NCI-H748 treated with DMSO at 0.1 percent for 48 hours (cell line): ENCODE measurements around the gene HMGXB3.
"Not testable (repeated sequence)": the region's sequence is repeated elsewhere in the genome, so short reads cannot be mapped to it uniquely, and the experiment has no call there.

Experiments
- DNase-seq: peaks from one replicate; lab custom pipeline; 2025; lab: John Stamatoyannopoulos, UW

Gene HMGXB3

DNA sequence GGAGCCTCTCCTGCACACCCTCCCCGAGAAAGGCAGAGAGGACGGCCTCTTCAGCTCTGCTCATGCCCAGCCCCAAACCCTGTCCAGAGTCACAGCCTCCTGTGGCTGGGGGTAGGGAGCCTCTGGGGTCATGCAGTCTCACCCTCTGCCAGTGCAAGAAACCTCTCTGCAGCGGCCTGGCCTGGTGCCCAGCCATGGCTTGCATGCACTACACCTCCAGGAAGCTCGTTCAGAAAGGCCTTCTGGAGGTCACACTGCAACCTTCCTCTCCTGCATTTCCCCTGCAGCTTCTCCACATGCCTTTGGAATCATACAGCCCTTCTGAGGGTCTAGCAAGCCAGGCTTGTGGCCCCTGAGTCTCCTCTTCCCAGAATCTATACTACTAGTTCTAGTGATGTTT is 67.9 kb downstream of the HMGXB3 start:
- no peak for DNase-seq

DNA sequence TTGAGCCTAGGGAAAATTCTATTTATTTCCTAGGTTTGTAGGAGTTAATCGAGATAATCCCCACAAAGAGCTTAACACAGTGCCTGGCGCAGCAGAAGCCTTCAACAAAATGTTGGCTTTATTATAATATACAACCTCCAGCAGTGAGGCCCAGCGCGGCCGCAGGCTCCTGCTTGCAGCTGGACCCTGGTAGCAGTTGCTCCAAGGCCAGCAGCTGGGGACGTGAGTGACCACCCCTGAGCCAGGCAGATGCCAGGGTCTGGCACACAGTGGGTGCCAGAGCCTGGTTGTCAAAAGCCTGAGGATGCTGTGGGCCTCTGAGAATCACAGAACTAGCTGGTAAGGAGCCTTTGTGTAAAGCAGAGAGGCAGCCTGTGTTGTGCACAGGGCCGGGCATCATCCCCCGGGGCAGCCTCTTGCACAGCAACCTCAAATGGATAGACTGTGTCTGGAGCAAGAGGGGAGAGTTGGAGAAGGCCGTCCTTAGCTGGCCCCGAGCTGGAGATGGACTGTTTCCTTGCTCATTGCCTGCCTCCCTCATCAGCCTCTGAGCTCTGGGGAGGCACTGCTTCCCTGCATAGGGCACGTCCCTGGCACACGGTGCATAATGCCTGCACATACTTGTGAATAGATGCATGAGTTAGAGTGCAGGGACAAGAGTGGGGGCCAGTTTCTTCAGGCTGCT is 68.6 kb downstream of the HMGXB3 start:
- DNase-seq: no peak

DNA sequence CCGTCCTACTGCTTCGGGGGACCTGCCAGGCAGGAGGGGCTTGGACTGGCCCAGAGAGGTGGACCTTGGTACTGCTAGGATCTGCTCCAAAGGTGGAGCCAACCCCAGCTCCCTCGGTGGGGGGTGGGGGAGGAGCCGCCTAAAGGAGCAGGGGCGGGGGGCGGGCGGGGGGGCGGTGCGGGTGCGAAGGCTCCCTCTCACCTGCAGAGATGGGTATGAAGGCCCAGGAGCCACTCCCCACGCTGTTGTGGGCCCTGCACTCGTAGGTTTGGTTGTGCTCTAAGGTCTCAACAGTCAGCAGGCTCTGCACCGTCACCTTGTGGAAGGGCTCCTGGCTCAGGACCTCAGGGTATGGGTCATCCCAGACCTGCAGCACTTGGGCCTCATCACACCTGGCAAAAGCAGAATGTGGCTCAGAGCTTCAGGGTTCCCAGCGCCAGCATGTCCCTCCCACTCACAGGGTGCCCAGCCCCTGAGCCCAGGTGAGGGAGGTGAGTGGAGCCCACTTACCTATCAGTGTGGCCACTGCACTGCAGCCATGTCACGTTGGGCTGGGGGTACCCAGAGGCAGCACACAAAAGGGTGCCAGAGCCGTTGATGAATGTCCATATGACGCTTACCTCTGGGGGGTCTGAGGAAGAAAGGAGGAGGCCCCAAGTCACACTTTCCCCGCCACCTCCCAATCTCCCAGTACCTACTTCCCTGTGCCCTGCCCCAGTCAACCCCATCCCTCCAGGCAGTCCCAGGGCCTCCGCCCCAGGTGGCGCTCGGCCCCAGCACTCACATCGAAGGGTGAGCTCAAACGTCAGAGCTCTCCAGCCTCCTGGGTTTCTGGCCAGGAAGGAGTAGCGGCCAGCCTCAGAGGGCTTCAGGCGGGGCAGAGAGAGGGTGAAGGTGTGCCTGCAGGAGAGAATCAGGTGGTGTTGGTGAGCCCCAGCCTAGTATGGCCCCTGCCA is 69.4 kb downstream of the HMGXB3 start:
- DNase-seq: no peak

DNA sequence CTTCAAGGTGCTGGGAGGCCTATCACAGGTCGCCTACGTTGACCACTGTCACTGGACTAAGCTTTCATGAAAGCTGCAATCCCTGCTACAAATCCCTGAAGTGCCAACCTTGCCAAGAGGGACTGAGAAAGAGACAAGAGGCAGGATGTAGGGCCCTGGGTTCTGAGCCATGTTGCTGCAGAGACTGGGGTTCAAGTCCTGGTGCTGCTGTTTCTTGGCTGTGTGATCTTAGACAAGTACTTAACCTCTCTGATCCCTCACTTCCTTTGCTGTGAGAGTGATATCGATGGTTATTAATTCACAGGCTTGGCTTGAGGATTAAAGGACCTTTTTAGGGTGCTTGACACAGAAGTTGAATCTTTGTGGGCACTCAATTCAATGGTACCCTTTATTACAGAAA is 70.3 kb downstream of the HMGXB3 start:
- DNase-seq: no peak

DNA sequence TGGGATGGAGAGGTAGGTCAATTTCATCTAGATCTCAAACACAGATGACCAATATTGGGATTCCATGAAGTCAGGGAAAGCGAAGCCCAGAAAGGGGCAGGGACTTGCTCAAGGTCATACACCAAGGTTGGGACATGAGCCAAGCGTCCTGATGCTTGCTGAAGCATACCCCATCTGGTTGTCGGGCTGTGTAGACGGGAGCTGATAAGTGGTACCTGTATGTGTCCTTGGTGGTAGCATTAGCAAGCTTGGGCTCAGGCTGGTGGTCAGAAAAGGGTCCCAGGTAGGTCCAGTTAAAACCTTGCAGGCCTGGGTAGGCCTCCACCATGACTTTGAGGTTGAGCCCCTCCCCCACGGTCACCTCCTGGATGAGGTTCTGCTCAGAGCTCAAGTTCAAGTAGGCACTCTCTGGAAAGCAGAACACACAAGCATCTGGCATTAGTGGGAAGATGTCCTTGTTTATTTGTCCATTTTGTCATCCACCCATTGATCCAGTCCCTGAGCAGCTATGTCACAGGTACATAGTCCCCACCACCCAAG is 72.6 kb downstream of the HMGXB3 start:
- no peak for DNase-seq

DNA sequence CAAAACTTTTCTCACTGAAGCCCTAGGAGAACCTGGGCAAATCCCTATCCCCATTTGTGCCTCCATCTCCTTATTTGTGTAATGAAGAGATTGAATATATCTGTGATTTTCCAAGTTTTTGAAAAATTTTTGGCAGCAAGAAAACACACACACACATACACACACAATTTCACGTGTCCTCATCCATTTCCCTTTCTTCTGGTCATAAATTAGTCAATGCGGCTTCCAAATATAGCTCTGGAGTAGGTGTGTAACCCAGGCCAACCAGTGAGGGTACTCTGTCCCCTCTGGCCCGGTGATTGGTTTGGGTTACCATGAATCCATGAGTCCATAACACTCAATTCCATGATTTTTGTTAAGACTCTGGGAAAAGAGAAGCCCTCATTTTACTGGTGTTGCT is 73.1 kb downstream of the HMGXB3 start:
- DNase-seq: no peak

DNA sequence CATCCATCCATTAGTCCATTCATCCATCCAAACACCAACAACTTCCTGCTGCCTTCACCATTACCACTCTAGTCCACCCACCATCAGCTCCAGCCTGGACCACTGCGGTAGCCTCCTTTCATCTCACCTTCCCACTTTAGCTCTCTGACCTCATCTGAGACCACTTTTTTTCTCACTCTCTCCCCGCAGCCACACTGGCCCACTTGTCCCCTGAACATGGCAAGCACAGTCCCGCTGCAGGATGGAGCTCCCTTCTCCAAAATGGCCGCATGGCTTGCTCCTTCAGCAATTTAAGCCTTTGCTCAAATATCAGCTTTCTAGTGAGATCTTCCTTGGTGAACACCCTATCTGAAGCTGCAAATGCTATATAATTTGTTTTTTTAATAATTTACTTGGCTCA is 74.7 kb downstream of the HMGXB3 start:
- no peak for DNase-seq

DNA sequence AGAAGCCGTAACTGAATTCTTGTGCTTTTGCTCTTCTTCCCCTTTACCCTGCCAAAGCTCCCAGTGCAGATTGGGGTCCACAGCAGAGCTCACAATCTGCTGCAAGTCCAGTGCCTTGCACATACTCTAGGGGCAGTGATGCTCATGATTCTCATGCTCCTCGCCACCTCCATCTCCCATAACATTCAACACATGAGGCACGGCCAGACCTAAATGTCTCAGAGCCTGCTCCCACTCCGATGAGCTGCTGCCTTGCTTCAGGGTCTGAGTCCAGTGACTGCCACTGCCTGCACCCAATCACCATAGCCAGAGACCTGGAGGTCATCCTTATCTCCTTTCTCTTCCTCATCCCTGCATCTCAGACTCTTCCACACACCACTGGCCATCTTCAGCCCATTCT is 75.3 kb downstream of the HMGXB3 start:
- DNase-seq: no peak

DNA sequence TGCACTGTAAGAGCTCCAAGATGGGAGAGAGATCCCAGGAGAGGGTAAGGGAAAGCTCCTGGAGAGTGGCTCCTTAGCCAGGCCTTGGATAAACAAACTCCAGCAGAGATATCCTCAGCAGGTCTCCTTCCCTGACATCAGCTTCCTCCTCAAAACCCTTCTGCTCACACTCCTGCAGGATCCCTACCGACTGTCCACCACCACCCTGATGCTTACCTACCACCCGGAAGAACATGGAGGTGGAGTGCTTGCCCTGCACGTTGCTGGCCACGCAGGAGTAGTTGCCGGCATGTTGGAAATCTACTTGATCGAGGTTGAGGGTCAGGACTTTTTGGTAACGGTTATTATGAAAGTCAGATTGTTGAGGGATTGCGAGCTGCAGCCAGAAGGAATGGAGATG is 76.5 kb downstream of the HMGXB3 start:
- no peak for DNase-seq

DNA sequence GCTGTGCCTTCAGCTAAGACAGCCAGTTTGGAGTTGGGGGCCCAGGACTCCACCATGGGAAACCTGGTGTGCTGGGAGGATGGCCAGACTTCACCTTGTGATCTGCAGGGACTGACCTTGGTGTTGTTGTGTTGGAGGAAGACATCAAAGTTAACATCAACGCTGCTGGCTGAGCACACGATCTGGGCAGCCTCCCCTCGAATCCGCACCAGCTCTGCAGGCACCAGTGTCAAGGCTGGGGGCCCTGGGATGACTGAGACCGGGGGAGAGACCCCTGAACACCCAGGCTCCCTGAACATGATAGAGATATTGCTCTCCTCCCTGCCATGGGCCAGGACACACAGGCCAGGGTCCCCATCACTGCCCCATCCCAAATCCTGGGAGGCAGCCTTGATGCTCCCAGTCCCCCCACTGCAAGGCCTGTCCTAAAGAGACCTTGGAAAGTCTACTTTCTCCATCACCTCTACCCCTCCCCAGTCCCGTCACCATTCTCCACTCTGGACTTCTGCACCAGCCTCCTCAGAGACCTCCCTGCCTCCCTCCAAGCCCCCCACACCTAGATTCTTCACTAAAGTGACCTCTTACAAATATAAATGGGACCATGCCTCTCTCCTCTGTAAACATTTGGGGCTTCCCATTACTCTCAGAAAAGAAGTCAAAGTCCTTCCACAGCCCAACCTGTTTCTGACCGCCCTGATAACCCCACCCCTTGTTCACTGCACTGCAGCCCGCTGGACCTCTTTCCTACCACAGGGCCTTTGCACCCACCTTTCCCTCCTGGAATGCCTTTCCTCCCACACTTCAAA is 77.7 kb downstream of the HMGXB3 start:
- no peak for DNase-seq

DNA sequence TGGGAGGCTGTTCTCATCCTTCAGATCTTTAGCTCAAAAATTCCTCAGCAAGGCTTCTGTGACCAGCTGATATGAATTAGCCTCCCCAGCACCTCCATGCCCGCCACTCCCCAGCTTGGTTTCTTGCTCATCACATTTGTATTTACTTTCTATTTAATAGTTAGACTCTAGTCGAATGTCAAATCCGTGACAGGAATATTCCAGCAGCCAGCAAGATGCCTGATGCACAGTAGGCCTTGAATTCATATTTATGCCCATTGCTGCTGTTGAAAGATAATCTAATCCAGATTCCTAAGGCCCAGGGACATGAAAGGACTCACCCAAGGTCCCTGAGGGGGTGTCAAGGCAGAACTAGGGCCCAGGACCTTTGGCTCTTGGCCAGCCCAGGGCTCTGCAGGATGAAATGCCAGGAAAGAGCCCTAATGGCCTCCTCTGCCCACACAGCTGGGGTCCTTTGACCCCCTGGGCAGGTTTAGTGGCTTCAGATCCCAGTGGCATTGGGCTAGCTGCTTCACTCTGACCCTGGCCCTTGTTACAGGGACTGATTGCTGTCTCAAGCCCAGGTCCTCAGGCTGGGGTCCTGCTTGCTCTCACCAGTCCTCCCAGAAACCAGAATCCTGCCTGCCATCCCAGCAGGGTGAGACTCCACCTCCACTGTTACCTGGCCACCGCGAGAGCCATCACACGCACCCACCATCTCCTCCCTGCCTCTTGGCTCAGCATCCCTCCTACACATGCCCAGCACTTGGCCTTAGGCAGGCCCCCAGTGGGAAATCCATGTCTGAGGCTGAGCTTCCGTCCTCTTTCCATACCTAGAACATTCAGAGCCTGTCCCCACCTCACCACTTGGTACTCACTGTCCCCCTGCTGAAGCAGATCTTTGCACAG is 78.5 kb downstream of the HMGXB3 start:
- DNase-seq: no peak

DNA sequence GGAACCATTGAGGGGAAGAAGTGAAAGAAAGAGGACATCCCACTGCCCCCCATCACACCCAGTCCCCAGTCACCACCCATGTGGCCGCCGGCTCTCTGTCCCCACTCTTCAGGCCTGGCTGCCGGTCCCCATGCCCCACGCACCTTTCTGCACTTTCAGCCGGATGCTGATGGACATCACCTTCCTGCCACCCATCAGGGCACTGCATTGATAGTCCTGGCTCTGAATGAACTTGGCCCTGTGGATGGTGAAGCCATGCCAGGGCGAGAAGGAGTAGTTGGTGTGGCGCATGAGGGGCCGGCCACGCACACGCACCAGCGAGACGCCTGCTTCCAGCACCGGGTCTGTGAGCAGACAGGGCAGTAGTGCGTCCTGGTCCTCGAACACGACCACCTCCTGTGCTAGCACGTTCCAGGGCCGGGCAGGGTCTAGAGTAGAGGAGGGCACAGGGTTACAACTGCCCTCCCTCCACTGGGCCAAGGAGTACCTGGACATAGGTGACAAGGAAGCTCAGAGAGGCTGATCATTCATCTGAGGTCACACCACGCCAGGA is 79.4 kb downstream of the HMGXB3 start:
- DNase-seq: no peak

DNA sequence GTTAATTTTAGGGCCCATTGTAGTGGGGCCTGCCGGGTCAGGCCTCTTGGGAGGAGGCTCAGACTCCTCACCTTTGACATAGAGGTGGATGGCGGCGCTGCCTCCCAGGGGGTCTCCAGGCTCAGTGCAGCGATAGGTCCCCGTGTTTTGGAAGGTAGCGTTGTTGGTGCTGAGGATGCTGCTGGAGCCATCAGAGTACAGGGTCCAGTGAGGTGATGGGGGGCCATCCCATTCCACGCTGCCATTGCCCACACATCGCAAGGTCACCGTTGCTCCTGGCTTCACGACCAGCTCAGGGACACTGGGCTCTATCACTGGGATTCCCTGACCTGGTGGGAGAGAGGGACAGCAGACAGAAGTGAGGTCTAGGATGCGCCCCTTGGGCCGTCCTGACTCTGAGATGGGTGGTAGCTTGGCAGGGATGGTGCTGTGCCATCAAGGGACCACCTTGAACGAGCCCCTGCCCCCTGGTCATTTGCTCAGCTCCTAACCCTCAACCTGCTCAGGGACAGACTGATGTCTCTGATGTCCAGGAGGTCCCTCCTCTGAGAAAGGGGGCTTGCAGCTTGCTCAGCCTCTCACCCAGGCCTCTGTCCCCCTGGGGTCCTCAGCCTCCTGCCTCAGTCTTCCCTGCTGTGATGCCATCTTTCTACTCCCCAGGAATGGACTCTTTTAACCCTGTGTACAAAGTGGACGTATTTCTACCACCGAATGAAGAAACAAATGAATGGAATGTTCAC is 80.3 kb downstream of the HMGXB3 start:
- DNase-seq: no peak

DNA sequence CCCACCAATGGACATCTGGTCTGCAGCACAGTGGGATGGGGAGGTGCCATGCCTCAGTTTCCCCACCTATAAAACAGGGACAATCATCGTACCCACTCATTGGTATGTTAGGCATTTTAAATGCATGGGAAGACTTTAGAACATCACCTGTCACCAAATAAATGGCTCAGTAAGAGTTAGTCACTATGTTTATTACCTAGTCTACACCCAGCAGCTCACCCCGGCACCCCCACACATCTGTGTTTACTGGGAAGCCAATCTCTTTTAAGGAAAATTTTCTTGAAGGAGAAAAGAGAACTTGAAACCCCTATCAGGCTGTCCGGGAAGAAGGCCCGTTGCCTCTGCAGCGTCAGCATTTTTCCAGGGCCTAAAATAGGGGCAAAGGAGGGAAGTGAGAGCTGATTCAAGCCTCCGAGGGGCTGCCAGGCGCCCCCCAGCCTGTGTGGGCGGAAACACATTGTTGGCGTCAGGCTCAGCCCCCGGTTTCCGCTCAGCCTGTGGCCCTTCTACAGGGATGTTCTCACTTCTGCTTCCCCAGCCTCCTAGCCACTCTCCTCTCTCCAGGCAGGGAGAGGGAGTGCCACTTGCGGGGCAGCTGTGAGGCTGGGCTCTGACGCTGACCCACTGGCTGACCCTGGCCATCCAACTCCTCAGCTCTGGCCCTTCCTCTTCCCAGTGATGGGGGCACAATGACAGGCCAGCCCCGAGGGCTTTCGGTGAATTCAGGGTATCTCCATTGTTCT is 81.2 kb downstream of the HMGXB3 start:
- no peak for DNase-seq

DNA sequence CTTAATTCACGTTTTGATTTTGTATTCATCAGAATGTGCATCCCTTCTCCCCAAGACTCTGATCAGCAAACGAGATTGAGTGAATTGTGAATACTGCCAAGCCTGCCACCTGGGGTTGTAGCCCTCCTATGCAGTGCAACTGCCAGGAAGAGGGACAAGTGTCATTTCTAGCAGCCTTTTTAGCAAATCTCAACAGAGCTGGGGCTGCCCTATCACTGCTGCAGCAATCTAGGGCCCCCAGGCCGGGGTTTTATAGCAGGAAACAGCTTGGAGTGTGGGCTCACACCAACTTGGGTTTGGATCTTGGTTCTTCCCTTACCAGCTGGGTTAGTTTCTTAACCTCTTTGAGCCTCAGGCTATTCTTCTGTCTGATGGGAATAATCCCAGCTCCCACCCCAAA is 81.8 kb downstream of the HMGXB3 start:
- DNase-seq: no peak

DNA sequence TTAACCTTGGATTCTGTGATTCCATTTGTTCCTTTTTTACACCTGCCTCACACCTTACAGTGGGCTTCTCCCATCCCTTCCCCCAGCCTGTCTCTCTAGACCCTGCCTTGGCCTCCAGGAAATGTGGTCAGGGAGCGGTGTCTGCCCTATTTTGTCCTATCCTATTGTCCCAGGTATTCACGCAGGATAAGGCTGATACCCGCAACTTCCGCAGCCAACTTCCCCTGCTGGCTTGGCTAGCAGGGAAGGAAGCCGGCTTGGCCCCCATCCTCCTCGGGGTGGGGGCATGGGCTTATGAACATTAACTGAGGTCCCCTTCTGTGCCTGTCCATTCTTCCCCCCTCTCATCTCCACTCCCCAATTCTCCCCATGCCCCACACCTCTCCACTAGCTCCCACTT is 82.3 kb downstream of the HMGXB3 start:
- no peak for DNase-seq

DNA sequence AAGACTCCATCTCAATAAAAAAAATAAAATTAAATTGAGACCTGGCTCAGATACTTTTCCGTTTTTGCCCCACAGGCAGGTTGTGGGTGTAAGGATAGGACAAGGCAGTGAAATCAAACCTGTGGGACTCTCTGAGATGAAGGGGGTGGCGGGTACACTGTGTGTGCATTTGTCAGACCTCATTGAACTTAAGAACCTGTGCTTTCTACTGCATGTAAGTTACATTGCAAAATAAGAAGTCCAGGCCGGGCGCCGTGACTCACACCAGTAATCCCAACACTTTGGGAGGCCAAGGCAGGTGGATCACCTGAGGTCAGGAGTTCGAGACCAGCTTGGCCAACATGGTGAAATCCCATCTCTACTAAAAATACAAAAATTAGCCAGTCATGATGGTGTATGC is 84.2 kb downstream of the HMGXB3 start:
- DNase-seq: not testable (repeated sequence)

DNA sequence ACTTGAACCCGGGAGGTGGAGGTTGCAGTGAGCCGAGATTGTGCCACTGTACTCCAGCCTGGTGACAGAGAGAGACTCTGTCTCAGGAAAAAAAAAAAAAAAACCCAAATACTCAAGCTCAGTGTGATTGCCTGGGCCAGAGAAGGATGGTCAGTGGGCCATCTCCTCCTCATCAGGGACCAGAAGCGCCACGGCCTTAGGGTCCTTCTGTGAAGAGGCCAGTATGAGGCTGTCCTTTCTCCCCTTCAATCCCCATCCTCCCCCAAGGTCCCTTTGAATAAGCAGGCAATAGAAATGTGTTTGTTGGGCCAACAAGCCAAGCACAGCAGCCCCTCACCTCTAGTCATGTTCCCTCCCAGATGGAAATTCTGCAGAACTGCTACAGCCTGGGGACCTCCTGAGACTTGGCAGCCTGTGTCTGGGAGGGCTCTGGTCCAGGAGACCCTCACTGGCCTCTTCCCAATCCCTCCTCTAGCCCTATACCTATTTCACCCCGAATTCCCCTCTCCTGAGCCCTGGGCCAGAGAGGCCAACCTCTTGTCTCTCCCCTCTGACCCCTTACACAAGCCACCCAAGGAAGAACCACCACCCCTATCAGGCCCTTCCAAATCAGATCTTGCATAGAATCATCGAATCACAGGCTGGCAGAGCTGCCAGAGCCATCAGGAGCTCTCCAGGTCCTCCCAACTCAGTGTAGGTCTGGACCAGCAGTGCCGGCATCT is 84.8 kb downstream of the HMGXB3 start:
- DNase-seq: no peak
